Subcutaneous adipose tissue (tissue), 4 donors: Measurements from ENCODE around the gene CPVL. TPM values are rescaled to one million over a fixed set of nuclear protein-coding genes. Genes with fewer than 3 reads are reported as not detected.

Experiments
- total RNA-seq, 4 donors: library from RNA; depleted of rRNA; stranded (reverse); fragments of >200 nt; gene quantifications; one replicate each; pipeline ENCODE4 v1.1.0, GENCODE V29; 2016
- TF ChIP-seq, protein P1 (sequence below): fragments of 450-650 bp; IDR thresholded peaks from one replicate; pipeline ENCODE4 v1.5.1; 2016; ENCODE audit warnings: low read depth, mild to moderate bottlenecking, control low read depth, antibody characterized with exemption, moderate library complexity

CPVL gene
- total RNA-seq, 4 donors from 2014 or later: 13.0 to 105 (median 36.5) TPM

DNA sequence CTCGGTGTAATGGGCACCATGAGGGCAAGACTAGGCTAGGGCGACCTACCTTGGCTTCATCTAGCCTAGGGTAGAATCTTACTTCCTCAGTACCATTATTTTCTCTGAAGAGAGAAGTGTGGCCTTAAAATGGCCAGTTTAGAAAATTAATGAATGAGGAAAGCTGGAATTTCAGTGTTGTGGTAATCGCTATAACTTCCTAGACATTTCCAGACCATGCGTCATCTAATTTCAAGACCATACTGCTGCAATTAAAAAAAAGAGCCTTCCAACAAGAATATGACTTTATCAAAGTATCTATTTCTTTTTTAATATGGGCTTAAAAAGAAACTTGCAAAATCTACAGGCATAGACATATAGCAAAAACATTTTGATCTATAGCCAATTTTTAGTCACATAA, 68.5 kb downstream of the CPVL start:
- TF ChIP-seq, protein P1, sequence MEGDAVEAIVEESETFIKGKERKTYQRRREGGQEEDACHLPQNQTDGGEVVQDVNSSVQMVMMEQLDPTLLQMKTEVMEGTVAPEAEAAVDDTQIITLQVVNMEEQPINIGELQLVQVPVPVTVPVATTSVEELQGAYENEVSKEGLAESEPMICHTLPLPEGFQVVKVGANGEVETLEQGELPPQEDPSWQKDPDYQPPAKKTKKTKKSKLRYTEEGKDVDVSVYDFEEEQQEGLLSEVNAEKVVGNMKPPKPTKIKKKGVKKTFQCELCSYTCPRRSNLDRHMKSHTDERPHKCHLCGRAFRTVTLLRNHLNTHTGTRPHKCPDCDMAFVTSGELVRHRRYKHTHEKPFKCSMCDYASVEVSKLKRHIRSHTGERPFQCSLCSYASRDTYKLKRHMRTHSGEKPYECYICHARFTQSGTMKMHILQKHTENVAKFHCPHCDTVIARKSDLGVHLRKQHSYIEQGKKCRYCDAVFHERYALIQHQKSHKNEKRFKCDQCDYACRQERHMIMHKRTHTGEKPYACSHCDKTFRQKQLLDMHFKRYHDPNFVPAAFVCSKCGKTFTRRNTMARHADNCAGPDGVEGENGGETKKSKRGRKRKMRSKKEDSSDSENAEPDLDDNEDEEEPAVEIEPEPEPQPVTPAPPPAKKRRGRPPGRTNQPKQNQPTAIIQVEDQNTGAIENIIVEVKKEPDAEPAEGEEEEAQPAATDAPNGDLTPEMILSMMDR: no peak

DNA sequence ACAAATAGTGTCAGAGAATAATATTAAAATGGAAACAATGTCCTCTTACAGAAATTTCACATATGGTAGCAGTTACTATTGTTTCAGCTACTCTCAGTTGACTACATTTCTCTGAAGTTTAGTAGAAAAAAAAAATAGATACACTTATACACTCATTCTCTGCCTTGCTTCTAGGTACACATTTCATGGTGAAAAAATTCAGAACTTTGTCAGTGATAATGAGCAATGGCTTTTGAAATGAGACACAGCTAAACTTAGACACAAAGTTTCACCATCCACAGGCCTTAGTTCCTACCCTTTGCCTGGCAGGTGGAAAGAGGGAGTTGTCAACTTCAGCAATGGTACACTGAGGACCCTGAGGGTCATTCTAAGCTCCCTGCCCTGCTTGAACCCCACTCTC, 69.2 kb downstream of the CPVL start:
- TF ChIP-seq, protein P1: no peak

DNA sequence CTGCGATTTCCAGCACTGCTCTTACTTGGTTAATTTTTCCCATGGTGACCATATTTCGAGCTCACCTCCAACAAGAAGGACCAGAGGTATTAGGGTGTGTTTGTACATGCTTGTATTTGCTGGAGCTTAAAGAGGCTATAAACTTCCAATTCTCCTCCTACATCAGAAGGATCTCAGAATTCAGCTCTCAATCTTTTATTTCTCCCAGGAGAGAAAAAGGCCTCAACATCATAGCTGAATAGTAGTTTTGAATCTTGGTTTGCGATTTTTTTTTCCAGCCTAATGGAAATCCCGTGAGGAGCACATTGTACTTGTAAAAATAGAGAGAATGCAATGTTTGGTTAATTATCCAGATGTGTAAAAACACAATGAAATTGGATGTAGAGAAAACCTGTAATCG, 69.7 kb downstream of the CPVL start:
- TF ChIP-seq, protein P1: no peak

DNA sequence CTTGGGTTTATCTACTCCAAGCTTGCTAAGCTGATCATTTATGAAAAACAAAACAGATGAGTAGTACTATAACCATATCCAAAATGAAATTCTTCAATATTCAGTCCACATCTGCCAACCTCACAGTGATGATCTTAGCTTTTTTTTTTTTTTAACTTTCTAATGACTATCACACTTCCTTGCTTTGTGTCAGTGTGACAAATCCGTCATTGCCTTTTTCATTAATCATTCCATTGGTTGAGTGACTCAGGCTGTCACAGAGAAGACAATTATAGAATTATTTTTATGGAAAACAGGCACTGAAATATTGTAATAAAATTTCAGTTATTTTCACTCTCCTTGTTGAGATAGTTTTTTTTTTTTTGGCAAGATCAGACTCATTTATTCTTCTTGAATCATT, 70.7 kb downstream of the CPVL start:
- TF ChIP-seq, protein P1: no peak

DNA sequence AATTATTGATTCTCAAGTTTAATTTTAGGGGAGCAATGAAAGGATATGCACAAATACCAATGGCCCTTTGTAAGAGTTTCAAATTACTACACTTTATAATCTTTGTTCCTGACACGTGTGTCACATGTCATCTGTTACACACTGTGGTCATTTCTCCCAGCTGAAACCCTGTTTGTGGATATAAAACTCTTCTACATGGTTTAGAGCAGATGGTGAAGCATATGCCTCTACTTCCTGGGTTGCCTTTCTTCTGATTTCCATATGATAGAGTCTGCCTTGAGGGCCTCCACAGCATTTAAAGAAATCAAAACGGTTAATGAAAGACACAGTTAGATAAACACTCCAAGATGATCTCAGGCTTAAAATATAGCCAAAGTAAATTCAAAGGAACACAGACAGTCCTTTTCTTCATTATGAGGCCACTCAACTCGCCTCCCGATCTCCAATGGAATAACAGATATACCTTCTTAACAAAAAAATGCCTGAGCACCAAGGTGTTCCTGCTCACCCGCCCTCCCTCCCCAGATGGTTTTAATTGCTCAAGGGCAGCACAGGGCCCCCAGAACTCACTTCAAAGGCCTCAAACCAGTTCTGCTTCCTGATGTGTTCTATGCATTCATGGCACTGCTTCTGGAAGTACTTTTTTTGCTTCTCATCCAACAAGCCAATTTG, 75.0 kb downstream of the CPVL start:
- TF ChIP-seq, protein P1: no peak

DNA sequence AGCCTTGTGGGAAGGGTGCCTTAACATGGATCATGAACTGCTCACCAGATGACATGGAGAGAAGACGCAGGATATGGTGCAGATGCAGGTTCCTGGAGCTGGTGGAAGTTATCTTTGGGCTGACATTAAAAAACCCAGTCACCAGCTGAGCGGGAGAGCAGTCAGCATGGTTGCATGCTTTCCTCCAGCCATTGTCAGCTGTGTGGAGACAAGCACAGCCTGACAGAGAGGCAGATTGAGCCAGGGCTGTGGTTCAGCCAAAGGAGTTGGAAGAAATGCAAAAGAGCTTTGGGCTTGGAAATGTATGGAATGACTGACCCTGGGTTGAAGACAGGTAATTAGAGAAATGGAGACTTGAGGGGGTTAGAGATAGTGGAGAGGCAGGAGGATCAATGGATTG, 79.7 kb downstream of the CPVL start:
- TF ChIP-seq, protein P1: no peak

DNA sequence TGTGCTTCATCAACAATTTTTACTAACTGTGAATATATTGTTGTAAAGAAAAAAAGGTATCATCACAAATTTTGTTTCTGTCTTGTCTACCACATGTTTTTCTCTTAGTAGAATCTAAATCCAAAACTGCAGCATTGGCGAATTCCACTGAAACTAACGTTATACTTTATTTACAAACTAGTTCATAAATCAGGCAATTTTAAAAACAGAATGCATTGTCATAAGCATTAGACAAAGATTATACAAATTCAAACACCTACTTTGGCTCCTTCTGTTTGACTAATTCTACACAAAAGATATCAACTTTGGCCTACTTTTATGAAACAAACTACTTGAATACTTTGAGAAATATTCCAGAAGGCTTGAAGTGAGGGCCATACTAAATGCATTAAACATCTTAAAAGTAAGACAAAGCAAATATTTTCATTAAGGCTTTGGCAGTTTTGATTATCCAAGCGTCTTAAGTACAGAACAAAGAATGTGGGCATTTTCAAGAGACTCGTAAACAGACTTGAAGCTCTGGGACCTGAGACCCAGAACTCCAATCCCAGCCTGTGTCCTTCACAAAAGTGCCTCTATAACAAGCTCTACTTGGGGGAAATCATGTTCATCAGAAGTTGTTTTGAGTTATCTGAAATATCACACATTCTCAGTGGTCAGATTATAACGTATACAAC, 81.0 kb downstream of the CPVL start:
- TF ChIP-seq, protein P1: no peak
